Measurements from ENCODE around the gene ERICH6B. TPM values are rescaled to one million over a fixed set of nuclear protein-coding genes. Genes with fewer than 3 reads are reported as not detected.

Gene ERICH6B
- total RNA-seq, 6 experiments from 2014 or later, result not detected

DNA sequence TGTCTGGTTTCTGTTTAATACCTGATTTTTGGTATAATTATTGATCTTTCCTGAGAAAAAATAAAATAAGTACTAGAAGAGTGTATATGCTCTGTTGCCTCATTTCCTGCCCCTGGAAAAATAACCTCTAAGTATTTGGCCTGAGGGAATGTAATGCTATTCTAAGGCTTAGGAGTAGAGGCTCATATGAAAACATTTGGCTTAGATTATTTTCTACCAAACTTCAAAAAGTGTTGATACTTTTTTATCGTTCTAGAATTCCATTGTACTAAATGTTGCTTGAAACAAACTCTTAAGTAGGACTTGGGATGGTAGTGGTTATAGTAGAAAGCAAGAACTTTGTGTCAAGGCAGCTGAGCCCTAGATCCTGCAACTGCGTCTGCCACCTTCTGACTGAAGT, 93.0 kb downstream of the ERICH6B start:
- H3K27ac ChIP-seq, result no peak overlapping the region
- H3K27me3 ChIP-seq, result no peaks in the 10 kb centered on the region
- ATAC-seq (no peak), DNase-seq (no peak)
- H3K4me3 ChIP-seq, result no peak overlapping the region
- H3K36me3 ChIP-seq, result peaks cover 3 to 56% (median 30%) of the 10 kb centered on the region in 4 donors
- H3K9me3 ChIP-seq, result no peaks in the 10 kb centered on the region
- WGBS (ENCODE audit: insufficient coverage, low coverage, low lambda C conversion rate, missing lambda C conversion rate), result 77% methylated on average over 2 of the region's 2 CpGs
- H3K4me1 ChIP-seq, result peaks cover 0 to 3% (median 0%) of the 10 kb centered on the region in 4 donors
- intact Hi-C loops (cut with DNase I), result no loop called here
- TF ChIP-seq, protein P1, sequence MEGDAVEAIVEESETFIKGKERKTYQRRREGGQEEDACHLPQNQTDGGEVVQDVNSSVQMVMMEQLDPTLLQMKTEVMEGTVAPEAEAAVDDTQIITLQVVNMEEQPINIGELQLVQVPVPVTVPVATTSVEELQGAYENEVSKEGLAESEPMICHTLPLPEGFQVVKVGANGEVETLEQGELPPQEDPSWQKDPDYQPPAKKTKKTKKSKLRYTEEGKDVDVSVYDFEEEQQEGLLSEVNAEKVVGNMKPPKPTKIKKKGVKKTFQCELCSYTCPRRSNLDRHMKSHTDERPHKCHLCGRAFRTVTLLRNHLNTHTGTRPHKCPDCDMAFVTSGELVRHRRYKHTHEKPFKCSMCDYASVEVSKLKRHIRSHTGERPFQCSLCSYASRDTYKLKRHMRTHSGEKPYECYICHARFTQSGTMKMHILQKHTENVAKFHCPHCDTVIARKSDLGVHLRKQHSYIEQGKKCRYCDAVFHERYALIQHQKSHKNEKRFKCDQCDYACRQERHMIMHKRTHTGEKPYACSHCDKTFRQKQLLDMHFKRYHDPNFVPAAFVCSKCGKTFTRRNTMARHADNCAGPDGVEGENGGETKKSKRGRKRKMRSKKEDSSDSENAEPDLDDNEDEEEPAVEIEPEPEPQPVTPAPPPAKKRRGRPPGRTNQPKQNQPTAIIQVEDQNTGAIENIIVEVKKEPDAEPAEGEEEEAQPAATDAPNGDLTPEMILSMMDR (IDR thresholded peaks at IDR 0.05), result no peak
- TF ChIP-seq POLR2A (IDR thresholded peaks at IDR 0.05), result no peak

GRCh38 chr13:45521297-45521696, 94.2 kb downstream of the ERICH6B start:
- H3K4me3 ChIP-seq, result no peak overlapping the region
- intact Hi-C loops (cut with DNase I), result no loop called here
- DNase-seq (no peak), ATAC-seq (peak; percentile 59 to 75 (median 65))
- TF ChIP-seq, protein P1 (IDR thresholded peaks at IDR 0.05), result no peak
- no peak for TF ChIP-seq POLR2A (IDR thresholded peaks at IDR 0.05)
- H3K27me3 ChIP-seq, result no peaks in the 10 kb centered on the region
- no peak overlapping the region for H3K27ac ChIP-seq
- peaks cover 7 to 69% (median 35%) of the 10 kb centered on the region in 4 donors for H3K36me3 ChIP-seq
- 78% methylated on average over 4 of the region's 4 CpGs for WGBS (ENCODE audit: insufficient coverage, low coverage, low lambda C conversion rate, missing lambda C conversion rate)
- H3K4me1 ChIP-seq, result no peaks in the 10 kb centered on the region
- H3K9me3 ChIP-seq, result no peaks in the 10 kb centered on the region

- DNase-seq, result no peak
- Histone ChIP-seq H3K36me3 (peaks cover 8 to 75% (median 42%) of the 10 kb centered on the region in 4 donors), H3K9me3 (no peaks in the 10 kb centered on the region), H3K27me3 (no peaks in the 10 kb centered on the region), H3K4me1 (no peaks in the 10 kb centered on the region), H3K4me3 (no peak overlapping the region), H3K27ac (no peak overlapping the region)
- WGBS (ENCODE audit: insufficient coverage, low coverage, low lambda C conversion rate, missing lambda C conversion rate), result 53% methylated on average over 4 of the region's 4 CpGs
- no peak for ATAC-seq
- intact Hi-C loops (cut with DNase I), result no loop called here
- TF ChIP-seq, protein P1 (IDR thresholded peaks at IDR 0.05), result no peak
- no peak for TF ChIP-seq POLR2A (IDR thresholded peaks at IDR 0.05)
These were observed 96.0 kb downstream of the ERICH6B start for GRCh38 chr13:45519493-45519892.

DNA sequence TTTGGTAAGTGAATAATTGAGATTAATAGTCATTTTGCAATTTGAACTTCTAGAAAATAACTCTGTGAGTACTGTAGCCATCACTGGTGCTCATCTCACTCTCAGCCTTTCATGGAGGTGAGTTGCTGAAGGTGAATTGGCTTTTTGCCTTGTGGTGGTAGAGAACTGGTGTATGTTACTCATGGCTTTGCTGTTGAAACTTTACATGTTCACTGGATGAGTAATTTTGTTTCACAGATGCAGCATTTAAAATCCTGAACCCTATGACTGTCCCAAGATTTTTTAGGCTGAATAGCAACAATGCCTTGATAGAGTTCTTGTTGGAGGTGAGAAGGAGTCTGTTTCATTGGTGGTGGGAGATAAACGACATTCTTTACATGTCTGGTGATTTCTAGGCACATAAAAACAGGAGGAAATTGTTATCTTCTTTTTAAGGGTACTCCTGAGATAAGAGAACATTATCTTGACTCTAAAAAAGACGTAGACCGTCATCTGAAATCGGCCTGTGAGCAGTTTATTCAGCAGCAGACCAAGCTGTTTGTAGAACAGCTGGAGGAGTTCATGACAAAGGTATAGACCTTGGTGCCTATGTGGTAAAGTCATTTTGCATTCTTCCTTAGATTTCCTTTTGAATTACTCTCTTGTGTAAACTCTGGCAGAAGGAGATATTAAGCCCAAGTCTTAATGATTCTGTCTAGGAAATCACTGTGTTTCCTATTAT, 96.9 kb downstream of the ERICH6B start:
- 60% methylated on average over 4 of the region's 4 CpGs for WGBS (ENCODE audit: insufficient coverage, low coverage, low lambda C conversion rate, missing lambda C conversion rate)
- peaks cover 8 to 75% (median 42%) of the 10 kb centered on the region in 4 donors for H3K36me3 ChIP-seq
- intact Hi-C loops (cut with DNase I), result no loop called here

More for the DNA sequence above, 96.9 kb downstream of the ERICH6B start:
- ATAC-seq (no peak), DNase-seq (no peak)
- TF ChIP-seq, protein P1 (IDR thresholded peaks at IDR 0.05), result no peak
- TF ChIP-seq POLR2A (IDR thresholded peaks at IDR 0.05), result no peak
- Histone ChIP-seq H3K9me3 (no peaks in the 10 kb centered on the region), H3K4me3 (no peak overlapping the region), H3K27ac (no peak overlapping the region), H3K27me3 (no peaks in the 10 kb centered on the region), H3K4me1 (no peaks in the 10 kb centered on the region)
